Type B pancreatic cell (in vitro differentiated cells): ENCODE results near the gene ECEL1. TPM values are rescaled to one million over a fixed set of nuclear protein-coding genes. Genes with fewer than 3 reads are reported as not detected.
"Not testable (repeated sequence)": the region's sequence is repeated elsewhere in the genome, so short reads cannot be mapped to it uniquely, and the experiment has no call there.

Experiments
- DNase-seq: peaks from one replicate; pipeline ENCODE4 v3.0.0; 2021; ENCODE audit warnings: mixed read lengths; ENCODE audit not compliant: unreplicated experiment; ENCODE audit errors: extremely low spot score
- H3K27ac Mint-ChIP-seq: 2 replicates; pipeline ENCODE4 v1.8.0; 2021; ENCODE audit warnings: mild to moderate bottlenecking, mixed read lengths
- H3K27me3 Mint-ChIP-seq: 2 replicates; pipeline ENCODE4 v1.8.0; 2021; ENCODE audit warnings: mixed read lengths
- H3K36me3 Mint-ChIP-seq: 2 replicates; pipeline ENCODE4 v1.8.0; 2021; ENCODE audit warnings: mixed read lengths
- H3K4me1 Mint-ChIP-seq: one replicate; pipeline ENCODE4 v1.8.0; 2021; ENCODE audit warnings: mixed read lengths; ENCODE audit not compliant: unreplicated experiment
- H3K4me3 Mint-ChIP-seq: 2 replicates; pipeline ENCODE4 v1.8.0; 2021; ENCODE audit warnings: mild to moderate bottlenecking, mixed read lengths
- H3K9me3 Mint-ChIP-seq: 2 replicates; pipeline ENCODE4 v1.8.0; 2021; ENCODE audit warnings: mixed read lengths
- CTCF ChIP-seq: fragments of 200-600 bp; sonication (generic); conservative IDR thresholded peaks from 2 replicates; pipeline ENCODE4 v1.5.0; 2021; ENCODE audit warnings: antibody characterized with exemption, mild to moderate bottlenecking
- total RNA-seq: library from RNA; stranded (reverse); gene quantifications from 2 replicates; pipeline ENCODE4 v1.2.1, GENCODE V29; 2021; ENCODE audit warnings: low replicate concordance

Gene ECEL1
- total RNA-seq, 1 donor from 2014 or later = 7.8 TPM

- H3K27ac Mint-ChIP-seq = no peak overlapping the region
These were observed 46.5 kb upstream of the ECEL1 start for GRCh38 chr2:232533944-232534710.

GRCh38 chr2:232532821-232533220, 45.2 kb upstream of the ECEL1 start:
- not testable (repeated sequence) for H3K4me1 Mint-ChIP-seq, H3K4me3 Mint-ChIP-seq, H3K27ac Mint-ChIP-seq, H3K36me3 Mint-ChIP-seq, DNase-seq, H3K9me3 Mint-ChIP-seq
- peaks cover 17% of the 10 kb centered on the region for H3K27me3 Mint-ChIP-seq

More at GRCh38 chr2:232533944-232534710, 46.5 kb upstream of the ECEL1 start:
- no peak for DNase-seq
- no peak overlapping the region for H3K4me3 Mint-ChIP-seq
- H3K27me3 Mint-ChIP-seq = peaks cover 7% of the 10 kb centered on the region
- H3K4me1 Mint-ChIP-seq = peaks cover 15% of the 10 kb centered on the region
- no peak for TF ChIP-seq CTCF
- no peaks in the 10 kb centered on the region for H3K9me3 Mint-ChIP-seq
- no peaks in the 10 kb centered on the region for H3K36me3 Mint-ChIP-seq

- Mint-ChIP-seq H3K36me3 (no peaks in the 10 kb centered on the region), H3K9me3 (no peaks in the 10 kb centered on the region), H3K27ac (no peak overlapping the region), H3K4me3 (no peak overlapping the region), H3K4me1 (peaks cover 4% of the 10 kb centered on the region), H3K27me3 (peaks cover 19% of the 10 kb centered on the region)
- TF ChIP-seq CTCF = no peak
- DNase-seq = no peak
These were observed 44.8 kb upstream of the ECEL1 start for GRCh38 chr2:232532419-232532818.

GRCh38 chr2:232530626-232531260, 43.1 kb upstream of the ECEL1 start:
- Mint-ChIP-seq H3K4me1 (peaks cover 4% of the 10 kb centered on the region), H3K9me3 (no peaks in the 10 kb centered on the region), H3K4me3 (no peak overlapping the region), H3K36me3 (no peaks in the 10 kb centered on the region), H3K27me3 (peaks cover 25% of the 10 kb centered on the region), H3K27ac (no peak overlapping the region)
- TF ChIP-seq CTCF = no peak
- DNase-seq = no peak

- Mint-ChIP-seq H3K4me1 (peaks cover 4% of the 10 kb centered on the region), H3K36me3 (no peaks in the 10 kb centered on the region), H3K4me3 (no peak overlapping the region), H3K27ac (no peak overlapping the region), H3K27me3 (peaks cover 25% of the 10 kb centered on the region), H3K9me3 (no peaks in the 10 kb centered on the region)
- no peak for DNase-seq
- TF ChIP-seq CTCF = no peak
These were observed 42.3 kb upstream of the ECEL1 start for GRCh38 chr2:232529806-232530547.
